NCI-H2029 (cell line): ENCODE data around the gene C14orf39.
A peak's percentile ranks its signal among the peaks of the same experiment; 100 is the strongest.
"Not testable (repeated sequence)": the region's sequence is repeated elsewhere in the genome, so short reads cannot be mapped to it uniquely, and the experiment has no call there.

Experiments
- DNase-seq: peaks from one replicate; lab custom pipeline; 2025; lab: John Stamatoyannopoulos, UW

C14orf39 gene

DNA sequence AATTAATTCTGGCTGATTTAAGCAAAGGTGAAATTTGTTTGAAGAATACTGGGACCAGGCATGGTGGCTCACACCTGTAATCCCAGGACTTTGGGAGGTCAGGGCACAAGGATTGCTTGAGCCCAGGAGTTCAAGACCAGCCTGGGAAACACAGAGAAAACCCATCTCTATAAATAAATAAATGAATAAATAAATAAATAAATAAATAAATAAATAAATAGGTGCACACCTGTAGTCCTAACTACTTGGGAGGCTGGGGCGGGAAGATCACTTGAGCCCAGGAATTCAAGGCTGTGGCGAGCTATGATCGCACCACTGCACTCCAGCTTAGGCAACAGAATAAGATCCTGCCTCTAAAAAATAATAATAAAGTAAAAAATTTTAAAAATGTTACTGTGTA lies 4.4 kb upstream of the C14orf39 start:
- DNase-seq, result no peak

- no peak for DNase-seq
These were observed 2.3 kb upstream of the C14orf39 start for GRCh38 chr14:60488175-60488574.

- DNase-seq, result no peak
These were observed 1.3 kb upstream of the C14orf39 start for GRCh38 chr14:60487211-60487610.

DNA sequence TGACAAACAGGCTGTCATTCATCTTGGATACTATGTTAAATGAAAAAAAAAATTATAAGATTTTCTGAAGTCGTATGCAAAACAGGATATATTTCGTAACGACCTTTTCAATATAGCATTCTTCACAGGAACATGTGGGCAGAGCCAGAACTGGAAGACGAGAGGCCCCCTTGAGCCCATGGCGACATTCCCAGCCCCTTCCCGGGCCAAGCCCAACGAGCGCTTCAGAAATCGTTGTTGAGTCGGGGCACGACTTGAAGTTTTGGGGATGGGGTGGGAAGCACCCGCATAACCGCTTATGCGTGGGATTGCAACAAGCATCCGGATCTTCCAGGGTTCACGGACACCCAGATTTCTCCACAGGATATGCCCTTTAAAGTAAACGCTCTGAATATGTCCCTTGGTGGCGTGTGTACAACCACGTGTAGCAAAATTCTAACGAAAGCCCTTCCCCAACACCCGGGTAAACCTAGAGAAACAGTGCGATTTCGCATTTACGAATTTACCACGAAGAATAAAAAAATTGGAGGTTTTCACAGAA lies 736 bp downstream of the C14orf39 start:
- no peak for DNase-seq

- DNase-seq, result peak; percentile 82
These were observed 3.1 kb downstream of the C14orf39 start for GRCh38 chr14:60482743-60483142.

GRCh38 chr14:60480248-60480647 lies 5.6 kb downstream of the C14orf39 start:
- DNase-seq, result not testable (repeated sequence)

- no peak for DNase-seq
These were observed 30.0 kb downstream of the C14orf39 start for GRCh38 chr14:60455875-60456274.

DNA sequence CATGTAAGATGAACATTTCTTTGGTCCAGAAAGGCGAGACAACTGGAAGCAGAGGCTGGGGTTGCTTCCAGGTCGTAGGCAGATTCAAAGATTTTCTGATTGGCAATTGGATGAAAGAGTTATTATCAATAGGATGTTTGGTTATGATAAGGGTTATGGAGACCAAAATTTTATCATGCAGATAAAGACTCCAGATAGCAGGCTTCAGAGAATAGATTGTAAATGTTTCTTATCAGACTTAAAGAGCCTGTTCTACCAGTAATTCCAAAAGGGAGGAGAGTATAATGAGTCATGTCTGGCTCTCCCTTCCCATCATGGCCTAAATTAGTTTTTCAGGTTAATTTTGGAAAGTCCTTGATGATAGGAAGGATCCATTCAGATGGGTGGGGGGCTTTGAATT lies 55.6 kb downstream of the C14orf39 start:
- no peak for DNase-seq

GRCh38 chr14:60420050-60420449 lies 65.8 kb downstream of the C14orf39 start:
- DNase-seq, result no peak

- DNase-seq, result not testable (repeated sequence)
These were observed 88.3 kb downstream of the C14orf39 start for GRCh38 chr14:60397550-60397949.

GRCh38 chr14:60396718-60397343 lies 89.0 kb downstream of the C14orf39 start:
- no peak for DNase-seq
